Nucleus accumbens (tissue), 56 donors: ENCODE measurements around the gene VPS51.
"Not testable (repeated sequence)": the region's sequence is repeated elsewhere in the genome, so short reads cannot be mapped to it uniquely, and the experiment has no call there.

Source experiments
- DNase-seq, 56 donors: peaks; one replicate each; lab custom pipeline; 2025; lab: John Stamatoyannopoulos, UW

The VPS51 gene

DNA sequence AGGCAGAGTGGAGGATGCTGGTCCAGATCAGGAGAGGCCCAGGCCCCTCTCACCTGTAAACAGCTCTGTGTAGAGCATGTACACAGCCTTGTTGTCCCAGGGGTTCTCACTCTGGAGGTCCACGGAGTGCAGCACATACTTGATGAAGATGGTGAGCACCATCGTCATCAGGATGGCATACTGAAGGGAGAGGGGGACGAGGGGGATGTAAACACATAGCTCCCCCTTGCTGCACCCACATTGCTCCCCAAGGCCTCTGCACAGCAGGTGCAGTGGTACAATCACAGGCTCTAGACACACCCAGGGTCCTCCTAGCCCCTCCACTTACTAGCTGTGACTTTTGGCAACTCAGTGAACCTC lies 35.4 kb downstream of the VPS51 start:
- no peak for DNase-seq

DNA sequence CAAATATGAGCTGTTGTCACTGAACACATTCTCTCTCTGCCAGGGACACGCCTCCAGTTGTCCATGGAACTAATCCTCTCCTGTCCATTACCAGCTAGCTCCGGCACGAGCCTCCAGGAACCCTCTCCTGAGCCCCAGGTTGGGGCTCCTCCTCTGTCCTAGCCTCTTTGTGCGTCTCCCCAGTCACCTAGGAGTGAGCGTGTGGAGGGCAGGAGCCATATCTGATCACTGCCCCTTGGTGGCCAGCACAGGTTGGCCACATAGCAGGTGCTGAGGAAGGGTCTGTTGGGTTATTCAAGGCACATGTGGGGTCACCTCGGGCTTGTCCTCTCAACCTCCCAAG lies 35.9 kb downstream of the VPS51 start:
- DNase-seq = no peak

DNA sequence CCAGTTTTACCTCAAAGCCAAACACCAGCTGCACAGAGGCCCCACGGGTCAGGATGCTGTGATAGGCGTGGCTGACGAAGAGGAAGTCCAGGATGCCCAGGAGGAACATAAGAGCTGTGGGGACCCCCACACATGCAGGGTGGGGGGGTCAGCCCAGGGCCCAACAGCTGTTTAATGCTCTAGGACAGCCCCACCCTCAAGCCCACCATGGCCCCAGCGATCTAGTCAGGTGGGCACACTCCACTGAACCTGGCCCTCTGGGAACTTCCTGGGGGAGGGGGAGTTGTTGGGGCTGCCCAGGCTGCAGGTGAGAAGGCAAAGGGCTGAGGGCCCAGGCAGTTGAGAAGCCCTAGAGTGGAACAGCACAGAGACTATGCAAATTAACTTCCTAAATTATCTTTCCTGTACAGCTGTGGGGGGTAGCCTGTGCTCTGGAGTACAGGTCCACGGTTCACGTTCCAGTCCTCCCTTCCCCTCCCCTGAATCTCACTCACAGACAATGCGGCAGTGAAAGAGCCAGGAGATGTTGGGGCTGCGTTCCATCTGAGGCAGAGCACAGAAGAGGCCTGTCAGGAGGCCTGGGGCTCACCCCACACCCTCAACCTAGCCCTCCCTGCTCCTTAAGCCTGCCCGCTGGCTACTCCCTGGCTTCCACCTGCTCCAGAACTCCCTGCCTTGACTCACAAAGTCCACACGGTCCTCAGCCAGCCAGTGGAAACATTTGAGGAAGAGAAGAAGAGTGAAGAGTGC lies 36.4 kb downstream of the VPS51 start:
- DNase-seq = no peak

DNA sequence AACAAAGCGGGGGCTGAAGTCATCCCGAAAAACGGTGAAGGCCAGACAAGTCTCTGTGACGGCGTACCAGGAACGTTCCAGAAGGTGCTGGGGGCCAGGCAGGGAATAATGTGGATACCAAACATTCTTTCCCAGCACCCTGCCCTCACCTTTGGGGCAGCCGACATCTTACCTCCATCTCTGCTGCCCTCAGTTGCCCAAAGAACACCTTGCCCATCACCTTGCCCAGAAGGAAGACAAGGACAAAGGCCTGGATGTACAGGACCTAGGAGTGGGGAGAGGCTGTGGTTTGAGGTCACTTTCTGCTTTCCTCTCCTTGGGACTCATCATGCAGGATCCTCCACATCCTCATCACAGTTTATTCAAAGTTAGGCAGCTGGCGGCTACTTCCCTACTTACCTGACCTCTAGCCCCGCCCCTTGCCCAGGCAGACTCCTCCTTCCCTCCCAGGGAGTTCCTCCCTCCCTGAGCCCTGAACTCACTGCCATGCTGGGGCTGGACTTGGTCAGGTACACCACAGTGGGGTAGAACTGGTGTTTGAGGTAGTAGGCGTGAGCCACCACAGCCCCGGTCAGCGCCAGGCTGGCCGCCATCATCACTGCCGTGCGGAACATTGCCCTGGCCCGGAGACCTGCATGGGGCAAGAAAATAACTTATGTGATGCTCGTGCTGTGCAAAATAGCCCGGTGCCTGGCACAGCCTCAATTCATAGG lies 37.1 kb downstream of the VPS51 start:
- peak in 1 of 56 donors; percentile 16 for DNase-seq

DNA sequence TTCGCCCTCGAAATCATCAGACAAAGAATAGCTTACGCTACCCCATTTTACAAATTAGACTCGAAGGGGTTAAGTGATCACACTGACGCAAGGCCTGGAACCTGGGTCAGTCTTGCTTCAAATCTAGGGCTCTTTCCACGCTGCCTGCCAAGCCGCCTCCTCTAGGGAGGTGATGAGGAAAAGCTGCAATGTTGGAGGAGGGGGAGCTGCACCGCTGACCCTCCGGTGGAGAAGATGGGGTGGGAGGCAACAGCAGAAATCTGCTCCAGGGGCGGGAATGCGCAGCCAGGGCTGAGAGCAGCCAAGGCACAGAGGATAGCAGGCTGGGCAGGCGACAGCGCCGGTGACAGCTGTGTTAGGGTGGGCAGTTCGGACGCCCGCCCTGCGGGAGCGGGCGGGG lies 37.7 kb downstream of the VPS51 start:
- DNase-seq = peak in 1 of 56 donors; percentile 18

DNA sequence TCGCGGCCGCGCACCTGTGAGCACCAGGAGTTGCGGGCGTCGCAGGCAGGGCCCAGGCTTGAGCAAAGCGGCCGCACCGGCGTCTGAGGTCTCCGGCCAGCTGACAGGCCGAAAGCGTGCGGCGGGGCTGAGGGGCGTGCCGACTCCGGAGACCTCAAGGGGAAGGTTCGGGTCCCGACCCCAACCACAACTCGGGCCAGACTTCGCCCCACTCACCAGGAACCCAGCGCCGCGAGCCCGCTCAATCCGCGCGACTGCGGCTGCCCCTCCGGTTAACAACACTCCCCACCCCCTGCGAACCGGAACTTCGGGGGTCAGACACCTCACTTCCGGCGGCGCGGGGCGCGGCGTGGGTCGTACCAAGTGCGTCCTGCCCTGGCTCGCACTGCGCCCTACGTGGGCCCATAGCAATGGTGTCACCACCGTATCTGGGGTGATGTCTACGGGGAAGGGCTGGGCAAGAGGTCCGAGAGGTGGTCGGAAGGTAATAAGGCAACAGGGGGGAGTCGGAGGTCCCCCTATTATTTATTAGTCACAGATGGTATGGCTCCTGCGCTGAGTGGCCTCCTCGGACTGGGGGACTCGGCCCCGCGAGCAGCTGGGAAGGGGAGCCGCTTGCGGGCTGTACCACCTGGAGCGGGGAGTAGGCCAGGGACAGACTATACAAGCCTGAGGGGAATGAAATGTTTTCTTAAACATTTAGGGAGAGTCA lies 38.4 kb downstream of the VPS51 start, which contains the start of gene SYVN1:
Gene SYVN1, minus strand, starts transcription at position 280 of the 712 bp plus-strand sequence. CDS start 918 bp downstream, outside the sequence.
- peak in 55 of 56 donors; percentile 54 to 97 (median 88) for DNase-seq

DNA sequence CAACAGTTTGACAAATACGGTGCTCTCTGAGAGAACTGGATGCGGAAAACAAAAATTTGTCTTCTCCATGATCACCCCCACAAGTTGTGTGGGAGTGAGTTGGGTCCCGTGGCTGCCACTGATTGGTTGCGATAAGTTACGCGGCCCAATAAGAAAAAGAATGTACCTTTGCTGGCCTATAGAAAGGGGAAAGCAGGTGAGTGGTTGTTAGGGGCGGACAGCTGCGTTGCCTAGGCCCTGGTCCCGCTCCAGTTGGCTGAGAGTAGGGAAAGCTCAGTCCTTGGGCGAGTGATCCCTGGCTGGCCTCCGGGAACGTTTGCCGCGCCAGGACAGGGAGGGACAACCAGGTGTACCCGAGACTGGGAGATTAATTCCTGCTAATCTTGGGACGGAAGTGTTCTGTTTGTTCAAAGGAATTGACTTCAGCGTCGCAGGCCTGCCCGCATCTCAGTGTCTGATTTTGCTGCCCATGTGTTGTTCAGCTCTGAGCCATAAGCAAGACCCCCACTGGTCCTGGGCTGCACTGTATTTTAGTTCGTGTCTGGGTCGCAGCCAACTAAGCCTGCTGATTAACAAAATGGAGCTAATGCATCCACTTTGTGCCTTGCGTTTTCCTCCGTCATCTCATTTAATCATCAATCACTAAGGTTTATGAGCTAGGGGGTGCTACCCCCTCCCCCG lies 39.1 kb downstream of the VPS51 start:
- peak in 54 of 56 donors; percentile 51 to 94 (median 84) for DNase-seq

DNA sequence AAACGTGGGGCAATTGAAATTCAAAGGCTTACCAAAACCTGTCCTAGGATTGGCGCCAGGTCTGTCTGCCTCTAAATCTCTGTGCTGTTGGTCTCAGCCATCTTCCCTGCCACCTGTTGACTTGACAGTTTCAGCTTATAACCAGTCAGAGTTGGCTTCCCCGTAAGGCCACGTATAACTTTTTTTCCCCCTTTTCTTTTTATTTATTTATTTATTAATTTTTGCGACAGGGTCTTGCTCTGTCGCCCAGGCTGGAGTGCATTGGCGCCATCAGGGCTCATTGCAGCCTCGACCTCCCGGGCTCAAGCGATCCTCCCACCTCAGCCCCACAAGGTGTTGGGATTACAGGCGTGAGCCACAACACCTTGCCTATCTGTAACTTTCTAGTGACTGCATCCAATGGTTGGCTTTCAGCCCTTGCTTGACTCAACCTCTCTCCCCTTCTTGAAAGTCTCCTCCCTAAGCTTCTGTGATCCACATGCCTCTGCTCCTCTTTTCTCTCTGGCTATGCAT lies 39.7 kb downstream of the VPS51 start:
- no peak for DNase-seq

DNA sequence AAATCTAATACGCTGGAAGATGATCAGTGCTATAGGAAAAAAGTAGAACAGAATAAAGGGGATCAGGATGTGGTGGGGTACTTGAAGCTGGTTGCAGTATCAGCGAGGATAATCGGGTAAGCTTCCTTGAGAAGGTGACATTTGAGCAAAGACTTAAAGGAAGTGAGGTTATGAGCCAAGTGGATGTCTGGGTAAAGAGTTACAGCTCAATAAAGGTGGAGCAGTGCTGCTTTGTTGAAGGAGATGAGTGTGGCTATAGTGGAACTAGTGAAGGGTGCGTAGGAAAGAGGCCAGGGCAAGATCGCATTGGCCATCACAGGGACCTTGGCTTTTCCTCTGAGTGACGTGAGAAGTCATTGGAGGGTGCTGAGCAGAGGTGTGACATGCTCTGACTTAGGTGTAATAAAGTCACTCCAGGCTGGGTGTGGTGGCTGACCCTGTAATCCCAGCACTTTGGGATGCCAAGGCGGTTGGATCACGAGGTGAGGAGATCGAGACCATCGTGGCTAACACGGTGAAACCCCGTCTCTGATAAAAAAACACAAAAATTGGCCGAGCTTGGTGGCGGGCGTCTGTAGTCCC lies 40.6 kb downstream of the VPS51 start:
- no peak for DNase-seq

DNA sequence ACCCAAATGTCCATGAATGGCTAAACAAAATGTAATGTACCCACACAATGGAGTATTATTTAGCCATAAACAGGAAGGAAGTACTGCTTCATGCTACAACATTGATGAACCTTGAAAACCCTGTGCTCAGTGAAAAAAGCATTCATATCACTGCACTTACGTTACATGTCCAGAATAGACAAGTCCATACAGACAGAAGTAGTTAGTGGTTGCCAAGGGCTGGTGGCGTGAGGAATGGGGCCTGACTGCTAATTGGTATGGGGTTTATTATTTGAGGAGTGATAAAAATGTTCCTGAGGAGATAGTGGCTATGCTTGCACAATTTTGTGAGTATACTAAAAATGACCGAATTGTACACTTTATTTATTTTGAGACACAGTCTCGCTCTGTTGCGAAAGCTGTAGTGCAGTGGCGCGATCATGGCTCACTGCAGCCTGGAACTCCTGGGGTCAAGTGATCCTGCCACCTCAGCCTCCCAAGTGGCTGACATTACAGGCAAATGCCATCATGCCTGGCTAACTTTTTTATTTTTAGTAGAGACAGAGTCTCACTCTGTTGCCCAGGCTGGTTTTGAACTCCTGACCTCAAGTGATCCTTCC lies 46.0 kb downstream of the VPS51 start:
- no peak for DNase-seq

DNA sequence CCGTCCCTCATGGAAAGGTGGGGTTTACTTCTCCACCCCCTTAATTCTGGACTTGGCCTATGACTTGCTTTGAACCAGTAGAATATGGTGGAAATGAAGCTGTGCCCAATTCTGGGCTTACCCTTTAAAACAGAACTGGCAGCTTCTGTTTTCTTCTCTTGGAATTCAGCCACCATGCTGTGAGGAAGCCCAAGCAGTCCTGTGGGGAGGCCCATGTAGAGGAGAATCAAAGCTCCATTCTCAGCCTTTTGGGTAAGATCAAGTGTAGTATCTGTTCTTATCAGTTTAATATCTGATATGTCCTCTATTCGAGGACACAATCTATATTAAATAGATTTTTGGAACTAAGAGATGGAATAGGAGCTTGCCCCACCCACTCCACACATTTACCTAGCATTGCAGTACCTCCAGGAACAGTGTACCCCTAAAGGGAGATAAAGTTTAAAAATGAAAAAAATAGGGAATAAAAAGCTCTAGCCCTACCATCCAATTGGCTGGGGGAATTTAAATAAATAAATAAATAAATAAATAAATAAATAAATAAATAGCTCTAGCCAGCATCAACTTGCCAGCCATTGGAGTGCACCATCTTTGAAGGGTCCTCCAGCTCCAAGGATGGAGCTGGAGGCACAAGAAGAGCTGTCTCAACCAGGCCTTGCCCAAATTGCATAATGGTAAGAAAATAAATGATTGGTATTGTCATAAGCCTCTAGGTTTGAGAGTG lies 51.5 kb downstream of the VPS51 start:
- no peak for DNase-seq

DNA sequence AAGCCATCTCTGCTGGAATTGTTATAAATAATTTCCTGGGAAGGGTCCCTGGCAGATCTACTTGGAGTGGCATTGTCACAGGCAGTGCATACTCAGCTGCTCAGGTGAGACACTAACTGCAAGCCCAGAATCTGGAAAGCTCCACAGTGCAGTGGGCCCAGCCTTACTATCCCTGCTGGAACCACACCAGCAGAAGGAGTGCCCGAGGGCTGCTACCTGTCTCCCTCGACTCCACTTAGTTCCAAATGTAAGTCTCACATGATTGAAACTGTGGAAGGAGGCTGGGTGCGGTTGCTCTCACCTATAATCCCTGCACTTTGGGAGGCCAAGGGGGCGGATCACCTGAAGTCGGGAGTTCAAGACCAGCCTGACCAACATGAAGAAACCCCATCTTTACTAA lies 52.6 kb downstream of the VPS51 start:
- DNase-seq = no peak

DNA sequence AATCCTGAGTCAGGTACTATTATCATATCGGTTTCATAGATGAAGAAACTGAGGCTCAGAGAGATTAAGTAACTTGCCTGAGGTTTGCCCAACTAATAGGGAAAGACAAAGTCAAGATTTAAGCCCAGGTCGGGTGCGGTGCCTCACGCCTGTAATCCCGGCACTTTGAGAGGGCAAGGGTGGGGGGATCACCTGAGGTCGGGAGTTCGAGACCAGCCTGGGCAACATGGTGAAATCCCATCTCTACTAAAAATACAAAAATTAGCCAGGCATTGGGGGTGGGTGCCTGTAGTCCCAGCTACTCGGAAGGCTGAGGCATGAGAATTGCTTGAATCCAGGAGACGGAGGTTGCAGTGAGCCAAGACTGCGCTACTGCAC lies 54.1 kb downstream of the VPS51 start:
- not testable (repeated sequence) for DNase-seq

DNA sequence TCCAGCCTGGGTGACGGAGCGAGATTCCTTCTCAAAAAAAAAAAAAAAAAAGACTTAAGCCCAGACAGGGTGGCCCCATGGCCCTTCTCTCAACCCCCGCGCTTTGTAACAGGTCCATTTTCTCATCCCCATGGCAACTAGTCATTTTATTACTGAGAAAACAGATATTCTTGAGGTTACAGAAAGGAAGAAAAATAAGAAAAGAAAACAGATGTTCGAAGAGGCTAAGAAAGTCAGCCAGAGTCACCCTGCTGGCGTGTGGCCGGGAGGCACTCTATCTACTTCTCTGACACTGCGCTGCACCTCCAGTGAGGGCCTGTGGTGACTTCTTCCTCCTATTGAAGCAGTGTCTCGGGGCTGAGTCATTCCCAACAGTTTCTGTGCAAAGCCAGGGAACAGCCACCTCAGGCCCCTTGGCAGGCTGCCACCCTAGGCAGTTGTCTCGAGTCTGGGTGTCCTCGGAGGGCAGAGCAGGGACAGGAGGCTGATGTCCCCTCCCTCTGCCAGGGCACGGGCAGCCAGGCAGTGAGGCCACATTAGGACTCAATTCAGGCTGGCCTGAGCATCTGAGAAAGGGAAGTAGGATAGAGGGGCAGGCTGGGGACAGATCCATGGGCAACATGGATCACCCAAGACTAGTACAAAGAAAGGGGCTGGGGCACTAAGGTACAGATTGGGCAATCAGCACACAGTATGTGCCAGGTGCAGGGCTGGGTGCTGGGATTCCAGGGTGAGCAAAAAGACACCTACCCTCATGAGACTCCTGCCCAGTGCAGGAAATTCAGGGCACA lies 54.7 kb downstream of the VPS51 start:
- DNase-seq = peak in 46 of 56 donors; percentile 5 to 85 (median 39)

DNA sequence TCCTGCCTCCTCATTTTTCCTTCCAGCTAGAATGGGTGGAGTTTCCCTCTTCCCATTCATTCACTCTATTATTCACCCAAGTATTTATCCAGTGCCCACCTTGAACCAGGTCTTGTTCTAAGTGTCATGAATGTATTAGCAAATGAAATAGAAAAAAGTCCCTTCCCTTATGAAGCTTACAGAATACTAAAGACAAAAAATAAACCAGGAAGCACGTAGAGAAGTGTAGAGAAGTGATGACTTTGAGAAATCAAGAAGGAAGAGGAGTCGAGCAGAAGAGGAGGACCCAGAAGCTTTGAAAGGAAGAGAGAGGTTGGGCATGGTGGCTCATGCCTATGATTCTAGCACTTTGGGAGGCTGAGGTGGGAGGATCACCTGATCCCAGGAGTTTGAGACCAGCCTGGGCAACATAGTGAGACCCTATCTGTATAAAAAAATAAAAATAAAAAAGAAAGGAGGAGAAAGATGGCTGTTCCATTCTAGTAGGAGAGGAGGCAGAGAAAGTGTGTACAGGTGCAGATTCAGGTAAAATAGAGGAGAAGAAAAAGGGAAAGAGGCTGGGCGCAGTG lies 55.4 kb downstream of the VPS51 start:
- DNase-seq = no peak

DNA sequence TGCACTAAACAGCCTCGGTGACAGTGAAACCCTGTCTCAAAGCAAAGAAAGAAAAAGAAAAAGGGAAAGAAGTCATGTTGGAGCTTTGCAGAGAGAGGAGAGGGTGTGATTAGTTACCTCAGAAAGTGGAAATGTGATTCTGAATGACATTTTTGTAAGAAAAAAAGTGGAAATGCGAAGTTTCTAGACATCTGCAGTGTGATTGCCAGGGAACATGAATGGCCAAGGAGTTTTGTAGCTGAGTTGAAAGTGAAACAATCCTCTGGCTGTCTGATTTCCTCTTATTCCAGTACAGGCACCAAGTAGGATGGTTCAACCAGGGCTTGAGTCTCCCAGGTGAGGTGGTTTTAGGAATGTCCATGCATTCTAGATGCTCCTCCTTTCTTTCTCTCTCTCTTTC lies 56.1 kb downstream of the VPS51 start:
- no peak for DNase-seq

DNA sequence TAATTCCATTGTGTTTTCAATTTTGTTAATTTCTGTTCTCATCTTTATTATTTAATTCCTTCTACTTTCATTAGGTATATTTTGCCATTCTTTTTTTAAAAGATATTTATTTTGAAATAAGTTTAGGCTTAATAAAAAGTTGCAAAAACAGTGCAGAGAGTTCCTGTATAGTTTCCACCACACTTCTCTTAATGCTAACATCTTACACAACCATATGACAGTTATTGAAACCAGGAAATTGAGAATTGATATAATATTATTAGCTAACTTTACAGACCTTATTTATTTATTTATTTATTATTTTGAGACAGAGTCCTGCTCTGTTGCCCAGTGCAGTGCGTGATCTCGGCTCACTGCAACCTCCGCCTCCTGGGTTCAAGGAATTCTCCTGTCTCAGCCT lies 60.2 kb downstream of the VPS51 start:
- no peak for DNase-seq

DNA sequence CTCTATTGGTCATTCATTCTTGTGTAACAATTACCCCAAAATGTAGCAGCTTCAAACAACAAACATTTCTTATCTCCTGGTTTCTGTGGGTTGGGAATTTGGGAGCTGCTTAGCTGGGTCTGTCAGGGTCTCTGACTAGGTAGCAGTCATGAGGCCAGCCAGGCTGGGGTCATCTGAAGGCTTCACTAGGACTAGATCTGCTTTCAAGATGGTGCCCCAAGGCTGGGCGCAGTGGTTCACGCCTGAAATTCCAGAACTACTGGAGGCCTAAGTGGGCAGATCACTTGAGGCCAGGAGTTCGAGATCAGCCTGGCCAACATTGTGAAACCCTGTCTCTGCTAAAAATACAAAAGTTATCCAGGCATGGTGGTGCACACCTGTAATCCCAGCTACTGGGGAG lies 60.9 kb downstream of the VPS51 start:
- DNase-seq = no peak
